ENCODE measurements around the gene OXA1L.

DNA sequence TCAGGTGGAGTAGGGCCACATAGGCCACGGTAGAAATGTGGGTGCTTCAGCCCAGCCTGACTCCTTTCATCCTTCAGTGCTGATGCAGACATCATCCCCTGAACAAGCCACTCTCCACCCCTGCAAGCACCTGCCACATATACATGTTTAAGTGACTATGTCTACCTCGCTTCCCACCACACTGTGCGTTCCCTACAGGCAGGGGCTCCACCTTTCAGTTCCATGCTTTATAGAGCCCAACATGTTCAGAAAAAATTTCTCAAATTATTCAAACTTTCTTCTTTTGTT lies 37.1 kb downstream of the OXA1L start:
- TF ChIP-seq CTCF (conservative IDR thresholded peaks at IDR 0.05) (no peak), ZFX (IDR thresholded peaks at IDR 0.05) (no peak)
